ENCODE measurements around the gene PCDHGA4. TPM values are rescaled to one million over a fixed set of nuclear protein-coding genes. Genes with fewer than 3 reads are reported as not detected.
"Not testable (repeated sequence)": the region's sequence is repeated elsewhere in the genome, so short reads cannot be mapped to it uniquely, and the experiment has no call there.

PCDHGA4 gene
- total RNA-seq, 4 donors from 2014 or later, result 1.3 to 5.4 (median 1.5) TPM

DNA sequence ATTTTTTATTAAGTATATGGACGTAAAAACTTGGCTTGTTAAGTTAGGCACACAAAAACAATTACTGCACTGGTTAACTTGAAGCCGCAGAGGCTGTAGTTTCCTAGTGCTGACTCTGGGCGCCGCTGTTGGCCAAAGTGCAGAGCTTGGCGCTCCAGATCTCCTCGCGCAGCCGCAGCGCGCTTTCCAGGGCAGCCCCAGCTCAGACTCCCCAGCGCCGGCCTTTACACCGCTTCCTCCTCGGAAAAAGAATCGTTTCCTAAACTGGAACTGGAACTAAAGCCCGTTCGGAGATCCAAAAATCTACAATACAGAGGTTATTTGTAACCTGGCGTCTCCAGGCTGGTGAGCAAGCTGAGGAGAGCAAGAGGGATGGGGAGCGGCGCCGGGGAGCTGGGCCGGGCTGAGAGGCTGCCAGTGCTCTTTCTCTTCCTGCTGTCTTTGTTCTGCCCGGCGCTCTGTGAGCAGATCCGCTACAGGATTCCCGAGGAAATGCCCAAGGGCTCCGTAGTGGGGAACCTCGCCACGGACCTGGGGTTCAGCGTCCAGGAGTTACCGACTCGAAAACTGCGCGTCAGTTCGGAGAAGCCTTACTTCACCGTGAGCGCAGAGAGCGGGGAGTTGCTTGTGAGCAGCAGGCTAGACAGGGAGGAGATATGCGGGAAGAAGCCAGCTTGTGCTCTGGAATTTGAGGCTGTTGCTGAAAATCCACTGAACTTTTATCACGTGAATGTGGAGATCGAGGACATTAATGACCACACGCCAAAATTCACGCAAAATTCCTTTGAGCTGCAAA, 43.1 kb downstream of the PCDHGA4 start, which contains the start of gene PCDHGB5:
Gene PCDHGB5 (plus strand): TSS at position 192 of the 796 bp plus-strand sequence. CDS start 181 bp downstream, at position 373.
- H3K36me3 ChIP-seq; H3K9me3 ChIP-seq; intact Hi-C loops (cut with DNase I; ENCODE audit: low total_unique reads); in situ Hi-C loops (cut with MboI; ENCODE audit: low sequenced_read_pairs in 4 of 4): not testable (repeated sequence)
- peaks cover 9 to 13% of the 10 kb centered on the region in 2 donors for H3K4me1 ChIP-seq
- DNase-seq, result peak in 1 of 2 donors; percentile 41
- peak; percentile 60 to 81 (median 66) for TF ChIP-seq CTCF (IDR thresholded peaks at IDR 0.05 in 4 of 5, conservative IDR thresholded peaks at IDR 0.05 in 1 of 5)
- peak in 1 of 2 donors; percentile 39 for TF ChIP-seq POLR2A (IDR thresholded peaks at IDR 0.05)
- peak within 1 kb of the TSS; percentile 59 to 71 (median 67) for H3K27ac ChIP-seq
- H3K4me3 ChIP-seq, result peak within 1 kb of the TSS; percentile 50 to 58 (median 52)
- H3K27me3 ChIP-seq, result peaks cover 0 to 11% (median 4%) of the 10 kb centered on the region in 3 donors
- ATAC-seq, result peak; percentile 82 to 86

DNA sequence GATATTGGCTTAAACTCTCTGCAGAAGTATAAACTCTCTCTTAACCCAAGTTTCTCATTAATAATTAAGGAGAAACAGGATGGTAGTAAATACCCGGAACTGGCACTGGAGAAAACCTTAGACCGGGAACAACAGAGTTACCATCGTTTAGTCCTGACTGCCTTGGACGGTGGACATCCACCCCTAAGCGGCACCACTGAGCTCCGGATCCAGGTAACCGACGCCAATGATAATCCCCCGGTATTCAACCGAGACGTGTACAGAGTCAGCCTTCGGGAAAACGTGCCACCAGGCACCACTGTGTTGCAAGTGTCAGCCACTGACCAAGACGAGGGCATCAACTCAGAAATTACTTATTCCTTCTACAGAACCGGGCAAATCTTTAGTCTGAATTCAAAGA, 43.8 kb downstream of the PCDHGA4 start:
- Histone ChIP-seq H3K27ac (peak overlapping the region in 1 of 4 donors; percentile 15), H3K4me3 (peak overlapping the region; percentile 11 to 44 (median 32)), H3K4me1 (peaks cover 11 to 17% of the 10 kb centered on the region in 2 donors), H3K9me3 (peaks cover 0 to 6% (median 0%) of the 10 kb centered on the region in 3 donors), H3K27me3 (peaks cover 0 to 11% (median 4%) of the 10 kb centered on the region in 3 donors), H3K36me3 (peaks cover 0 to 4% of the 10 kb centered on the region in 2 donors)
- ATAC-seq, result peak in 1 of 2 donors; percentile 35
- in situ Hi-C loops (cut with MboI; ENCODE audit: low sequenced_read_pairs in 4 of 4), result no loop called here
- TF ChIP-seq POLR2A (IDR thresholded peaks at IDR 0.05) (no peak), CTCF (IDR thresholded peaks at IDR 0.05 in 4 of 5, conservative IDR thresholded peaks at IDR 0.05 in 1 of 5) (peak in 2 of 5 experiments; percentile 14 to 38)
- DNase-seq, result no peak
- intact Hi-C loops (cut with DNase I; ENCODE audit: low total_unique reads), result no loop called here

DNA sequence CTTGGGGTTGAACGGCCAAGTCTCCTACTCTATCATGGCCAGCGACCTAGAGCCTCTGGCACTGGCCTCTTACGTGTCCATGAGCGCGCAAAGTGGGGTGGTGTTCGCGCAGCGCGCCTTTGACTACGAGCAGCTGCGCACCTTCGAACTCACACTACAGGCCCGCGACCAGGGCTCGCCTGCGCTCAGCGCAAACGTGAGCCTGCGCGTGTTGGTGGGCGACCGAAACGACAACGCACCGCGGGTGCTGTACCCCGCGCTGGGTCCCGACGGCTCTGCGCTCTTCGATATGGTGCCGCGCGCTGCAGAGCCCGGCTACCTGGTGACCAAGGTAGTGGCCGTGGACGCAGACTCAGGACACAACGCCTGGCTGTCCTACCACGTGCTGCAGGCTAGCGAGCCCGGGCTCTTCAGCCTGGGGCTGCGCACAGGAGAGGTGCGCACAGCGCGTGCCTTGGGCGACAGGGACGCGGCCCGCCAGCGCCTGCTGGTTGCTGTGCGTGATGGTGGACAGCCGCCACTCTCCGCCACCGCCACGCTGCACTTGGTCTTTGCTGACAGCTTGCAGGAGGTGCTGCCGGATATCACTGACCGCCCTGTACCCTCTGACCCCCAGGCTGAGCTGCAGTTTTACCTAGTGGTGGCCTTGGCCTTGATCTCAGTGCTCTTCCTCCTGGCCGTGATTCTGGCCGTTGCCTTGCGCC, 44.9 kb downstream of the PCDHGA4 start:
- no peak for TF ChIP-seq CTCF (IDR thresholded peaks at IDR 0.05 in 4 of 5, conservative IDR thresholded peaks at IDR 0.05 in 1 of 5)
- no peak for TF ChIP-seq POLR2A (IDR thresholded peaks at IDR 0.05)
- in situ Hi-C loops (cut with MboI; ENCODE audit: low sequenced_read_pairs in 4 of 4), result no loop called here
- peaks cover 0 to 4% of the 10 kb centered on the region in 2 donors for H3K36me3 ChIP-seq
- peak overlapping the region in 2 of 4 donors; percentile 17 to 44 for H3K4me3 ChIP-seq
- H3K27ac ChIP-seq, result no peak overlapping the region
- no peak for ATAC-seq
- no peak for DNase-seq
- intact Hi-C loops (cut with DNase I; ENCODE audit: low total_unique reads), result no loop called here
- H3K4me1 ChIP-seq, result peaks cover 11 to 17% of the 10 kb centered on the region in 2 donors
- peaks cover 0 to 6% (median 0%) of the 10 kb centered on the region in 3 donors for H3K9me3 ChIP-seq
- H3K27me3 ChIP-seq, result peaks cover 0 to 6% (median 4%) of the 10 kb centered on the region in 3 donors

GRCh38 chr5:141402553-141403243, 47.9 kb downstream of the PCDHGA4 start, which contains the start of gene PCDHGA9:
TSS of gene PCDHGA9 (plus strand) at chr5:141402778. CDS start at chr5:141402953, 175 bp downstream.
- TF ChIP-seq CTCF (IDR thresholded peaks at IDR 0.05 in 4 of 5, conservative IDR thresholded peaks at IDR 0.05 in 1 of 5), result peak in 4 of 5 experiments; percentile 35 to 46 (median 40)
- TF ChIP-seq POLR2A (IDR thresholded peaks at IDR 0.05), result no peak
- ATAC-seq (peak; percentile 55 to 63), DNase-seq (no peak)
- Histone ChIP-seq H3K36me3 (peaks cover 0 to 4% of the 10 kb centered on the region in 2 donors), H3K9me3 (peaks cover 0 to 6% (median 0%) of the 10 kb centered on the region in 3 donors), H3K27me3 (peaks cover 0 to 4% (median 0%) of the 10 kb centered on the region in 3 donors), H3K4me3 (peak within 1 kb of the TSS; percentile 29 to 45 (median 37)), H3K27ac (no peak within 1 kb of the TSS), H3K4me1 (peaks cover 14 to 15% of the 10 kb centered on the region in 2 donors)
- in situ Hi-C loops (cut with MboI; ENCODE audit: low sequenced_read_pairs in 4 of 4) (no loop called here), intact Hi-C loops (cut with DNase I; ENCODE audit: low total_unique reads) (no loop called here)
